Progenitor cell of endocrine pancreas (in vitro differentiated cells): ENCODE results near the gene AFF2. TPM values are rescaled to one million over a fixed set of nuclear protein-coding genes. Genes with fewer than 3 reads are reported as not detected.

Experiments
- DNase-seq: peaks from one replicate; pipeline ENCODE4 v3.0.0; 2021; ENCODE audit warnings: low spot score; ENCODE audit not compliant: unreplicated experiment
- H3K27ac Mint-ChIP-seq: 2 replicates; pipeline ENCODE4 v1.8.0; 2021; ENCODE audit warnings: mild to moderate bottlenecking, moderate library complexity, mixed read lengths
- H3K27me3 Mint-ChIP-seq: 2 replicates; pipeline ENCODE4 v1.8.0; 2021; ENCODE audit warnings: mixed read lengths
- H3K36me3 Mint-ChIP-seq: 2 replicates; pipeline ENCODE4 v1.8.0; 2022; ENCODE audit warnings: mixed read lengths; ENCODE audit not compliant: insufficient read depth
- H3K4me1 Mint-ChIP-seq: 2 replicates; pipeline ENCODE4 v1.8.0; 2021; ENCODE audit warnings: low read depth, mixed read lengths
- H3K4me3 Mint-ChIP-seq: 2 replicates; pipeline ENCODE4 v1.8.0; 2021; ENCODE audit warnings: low read depth, mild to moderate bottlenecking, moderate library complexity, mixed read lengths
- H3K9me3 Mint-ChIP-seq: 2 replicates; pipeline ENCODE4 v1.8.0; 2021; ENCODE audit warnings: low read depth, mixed read lengths
- total RNA-seq: library from RNA; stranded (reverse); gene quantifications from 2 replicates; pipeline ENCODE4 v1.2.1, GENCODE V29; 2021
- TF ChIP-seq, protein P1 (sequence below): fragments of 200-600 bp; sonication (generic); IDR thresholded peaks from one replicate; pipeline ENCODE4 v1.5.0; 2021; ENCODE audit warnings: antibody characterized with exemption, mild to moderate bottlenecking; ENCODE audit not compliant: unreplicated experiment

Gene AFF2
- total RNA-seq, 1 donor from 2014 or later, result 8.4 TPM

DNA sequence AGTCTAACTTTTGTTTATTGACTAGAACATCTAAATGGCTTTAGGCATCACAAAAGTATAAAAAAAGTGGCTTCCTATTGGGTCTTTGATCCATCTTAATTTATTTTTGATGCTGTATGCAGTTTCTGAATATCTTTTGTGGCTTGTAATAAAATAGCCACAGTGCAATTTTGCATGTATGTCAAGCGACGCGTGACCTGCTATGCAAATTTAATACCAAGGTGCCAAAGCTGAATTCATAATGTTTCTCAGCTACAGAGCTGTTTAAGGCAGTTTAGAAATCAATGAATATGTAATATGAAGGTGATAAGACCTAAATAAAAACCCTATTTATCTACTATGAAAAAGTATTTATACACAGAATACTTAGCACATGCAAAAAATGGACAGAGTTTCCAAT is 197.8 kb downstream of the AFF2 start:
- no peak for DNase-seq
- Mint-ChIP-seq H3K27me3 (no peaks in the 10 kb centered on the region), H3K27ac (no peak overlapping the region), H3K4me1 (no peaks in the 10 kb centered on the region), H3K4me3 (no peak overlapping the region), H3K9me3 (peaks cover 9% of the 10 kb centered on the region), H3K36me3 (no peaks in the 10 kb centered on the region)
- TF ChIP-seq, protein P1, sequence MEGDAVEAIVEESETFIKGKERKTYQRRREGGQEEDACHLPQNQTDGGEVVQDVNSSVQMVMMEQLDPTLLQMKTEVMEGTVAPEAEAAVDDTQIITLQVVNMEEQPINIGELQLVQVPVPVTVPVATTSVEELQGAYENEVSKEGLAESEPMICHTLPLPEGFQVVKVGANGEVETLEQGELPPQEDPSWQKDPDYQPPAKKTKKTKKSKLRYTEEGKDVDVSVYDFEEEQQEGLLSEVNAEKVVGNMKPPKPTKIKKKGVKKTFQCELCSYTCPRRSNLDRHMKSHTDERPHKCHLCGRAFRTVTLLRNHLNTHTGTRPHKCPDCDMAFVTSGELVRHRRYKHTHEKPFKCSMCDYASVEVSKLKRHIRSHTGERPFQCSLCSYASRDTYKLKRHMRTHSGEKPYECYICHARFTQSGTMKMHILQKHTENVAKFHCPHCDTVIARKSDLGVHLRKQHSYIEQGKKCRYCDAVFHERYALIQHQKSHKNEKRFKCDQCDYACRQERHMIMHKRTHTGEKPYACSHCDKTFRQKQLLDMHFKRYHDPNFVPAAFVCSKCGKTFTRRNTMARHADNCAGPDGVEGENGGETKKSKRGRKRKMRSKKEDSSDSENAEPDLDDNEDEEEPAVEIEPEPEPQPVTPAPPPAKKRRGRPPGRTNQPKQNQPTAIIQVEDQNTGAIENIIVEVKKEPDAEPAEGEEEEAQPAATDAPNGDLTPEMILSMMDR, result no peak

DNA sequence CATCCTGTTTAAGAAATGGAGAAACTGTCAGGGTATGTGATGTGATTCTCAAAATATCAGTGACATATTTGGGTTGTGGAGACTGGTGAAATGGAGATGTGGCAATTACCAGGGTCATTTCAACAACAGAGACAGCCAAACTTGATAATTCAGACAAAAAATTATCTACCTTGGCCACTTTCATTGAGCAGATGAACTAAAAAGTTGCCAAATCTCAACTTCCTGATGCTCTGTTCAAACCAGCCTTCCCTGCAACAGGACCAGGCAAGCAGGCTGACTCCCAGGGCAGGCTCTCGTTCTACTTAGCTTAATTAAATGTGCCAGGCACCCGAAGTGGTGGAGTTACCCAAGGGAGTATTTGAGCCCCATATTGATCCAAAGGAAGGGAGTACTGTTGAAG is 199.6 kb downstream of the AFF2 start:
- DNase-seq, result no peak
- no peaks in the 10 kb centered on the region for H3K4me1 Mint-ChIP-seq
- H3K9me3 Mint-ChIP-seq, result peaks cover 6% of the 10 kb centered on the region
- no peaks in the 10 kb centered on the region for H3K27me3 Mint-ChIP-seq
- TF ChIP-seq, protein P1, result no peak
- H3K4me3 Mint-ChIP-seq, result no peak overlapping the region
- no peaks in the 10 kb centered on the region for H3K36me3 Mint-ChIP-seq
- no peak overlapping the region for H3K27ac Mint-ChIP-seq

DNA sequence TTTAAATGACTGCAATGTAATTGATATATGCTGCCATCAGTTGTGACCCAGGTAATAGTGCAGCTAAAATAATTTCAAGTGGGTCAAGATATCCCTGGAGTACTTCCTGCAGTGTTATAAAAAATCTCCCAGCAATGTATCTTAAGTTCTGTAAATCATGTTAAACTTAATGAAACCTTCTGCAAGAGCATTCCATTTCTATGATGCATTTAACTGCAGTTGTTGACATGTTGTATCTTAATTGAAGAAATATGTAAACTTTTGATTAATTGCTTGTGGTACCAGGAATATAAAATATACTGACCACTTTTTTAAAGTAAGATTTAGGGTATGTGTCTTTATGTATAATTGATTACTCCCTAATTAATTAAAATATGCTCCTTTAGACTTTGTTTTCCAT is 213.6 kb downstream of the AFF2 start:
- Mint-ChIP-seq H3K4me3 (no peak overlapping the region), H3K27ac (no peak overlapping the region), H3K27me3 (no peaks in the 10 kb centered on the region), H3K36me3 (peaks cover 2% of the 10 kb centered on the region), H3K9me3 (peaks cover 13% of the 10 kb centered on the region), H3K4me1 (no peaks in the 10 kb centered on the region)
- DNase-seq, result no peak
- TF ChIP-seq, protein P1, result no peak

DNA sequence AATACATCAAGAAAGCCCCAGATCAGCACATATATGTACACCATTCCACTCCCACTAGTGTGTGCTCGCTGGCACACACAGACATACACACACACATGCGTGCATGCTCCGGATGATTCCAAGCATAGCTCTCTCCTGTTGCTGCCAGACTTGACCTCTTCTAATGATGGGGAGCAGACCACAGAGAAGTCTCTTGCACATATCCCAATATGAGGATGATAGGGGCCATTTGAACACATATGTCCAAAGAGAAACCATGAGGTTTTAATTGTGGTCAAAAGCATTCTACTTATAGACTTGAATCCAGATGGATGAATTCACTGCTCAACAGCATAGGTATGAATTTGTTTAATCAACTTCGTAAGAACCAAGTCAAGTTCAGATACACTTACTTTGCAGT is 214.9 kb downstream of the AFF2 start:
- Mint-ChIP-seq H3K27ac (no peak overlapping the region), H3K4me3 (no peak overlapping the region), H3K36me3 (peaks cover 2% of the 10 kb centered on the region), H3K27me3 (no peaks in the 10 kb centered on the region), H3K9me3 (peaks cover 17% of the 10 kb centered on the region), H3K4me1 (no peaks in the 10 kb centered on the region)
- no peak for DNase-seq
- TF ChIP-seq, protein P1, result no peak

DNA sequence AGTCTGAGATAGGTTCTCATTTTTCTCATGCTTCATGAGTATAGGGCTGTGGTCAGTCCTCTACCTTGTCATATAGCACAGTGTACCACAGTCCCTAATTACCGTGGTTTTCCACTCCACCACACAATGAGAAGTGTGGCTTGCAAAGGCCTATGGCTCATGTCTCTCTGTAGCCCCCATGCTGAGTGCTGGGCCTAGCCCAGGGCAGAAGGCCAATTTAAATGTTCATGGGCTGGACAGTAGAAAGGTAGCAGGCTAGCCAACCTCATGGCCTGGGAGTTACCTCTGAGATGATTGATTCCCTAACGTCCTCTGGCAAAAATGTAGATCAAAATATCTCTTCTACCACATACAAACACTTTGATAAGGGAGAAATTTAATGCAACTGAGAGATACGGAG is 222.5 kb downstream of the AFF2 start:
- Mint-ChIP-seq H3K27ac (no peak overlapping the region), H3K27me3 (no peaks in the 10 kb centered on the region), H3K4me1 (no peaks in the 10 kb centered on the region), H3K36me3 (no peaks in the 10 kb centered on the region), H3K9me3 (peaks cover 20% of the 10 kb centered on the region), H3K4me3 (no peak overlapping the region)
- DNase-seq, result no peak
- TF ChIP-seq, protein P1, result no peak

DNA sequence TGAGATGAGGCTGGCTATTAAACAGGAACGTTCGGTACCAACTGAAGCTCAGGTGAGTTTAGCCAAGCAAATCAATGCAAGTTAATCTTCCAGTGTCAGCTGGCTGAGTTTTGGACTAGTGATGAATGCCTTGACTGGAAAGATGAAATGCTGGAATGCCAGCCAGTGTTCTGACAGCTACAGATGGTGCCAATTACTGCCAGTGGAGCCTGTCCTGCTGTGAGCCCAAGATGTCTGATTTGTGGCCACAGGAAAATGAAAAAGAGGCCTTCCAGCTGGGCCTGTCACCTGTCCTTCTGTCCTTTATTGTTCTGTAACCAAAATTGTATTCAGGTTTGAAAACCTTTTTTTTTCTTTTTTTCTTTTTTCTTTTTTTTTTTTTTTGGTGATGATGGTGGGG is 223.1 kb downstream of the AFF2 start:
- TF ChIP-seq, protein P1, result no peak
- Mint-ChIP-seq H3K4me3 (no peak overlapping the region), H3K27me3 (no peaks in the 10 kb centered on the region), H3K27ac (no peak overlapping the region), H3K9me3 (peaks cover 20% of the 10 kb centered on the region), H3K36me3 (no peaks in the 10 kb centered on the region), H3K4me1 (no peaks in the 10 kb centered on the region)
- no peak for DNase-seq
